Right cardiac atrium (tissue), 5 donors: ENCODE measurements around the gene EML1. TPM values are rescaled to one million over a fixed set of nuclear protein-coding genes. Genes with fewer than 3 reads are reported as not detected.

Experiments used
- ATAC-seq, 2 donors: fragments of 200-7000 bp; cut with Tn5 transposase; one replicate each; pipeline versions ENCODE4 v1.8.0 to v1.9.1; 2020; ENCODE audit warnings: moderate library complexity in 2 of 2, mild to moderate bottlenecking in 1 of 2
- DNase-seq, 3 donors: peaks; one replicate each; pipeline ENCODE4 v3.0.0-alpha.2; 2020
- H3K27ac ChIP-seq: one replicate; pipeline ENCODE4 v1.5.1; 2013; ENCODE audit warnings: mild to moderate bottlenecking, low read length, control low read depth, moderate library complexity
- H3K27me3 ChIP-seq: one replicate; pipeline ENCODE4 v1.6.1; 2013; ENCODE audit not compliant: control insufficient read depth, insufficient read depth
- H3K4me1 ChIP-seq: one replicate; pipeline ENCODE4 v1.6.1; 2013; ENCODE audit warnings: low read length; ENCODE audit not compliant: control insufficient read depth, insufficient read depth
- H3K4me3 ChIP-seq: one replicate; pipeline ENCODE4 v1.5.1; 2013; ENCODE audit warnings: low read length, control low read depth
- H3K9me3 ChIP-seq: one replicate; pipeline ENCODE4 v1.6.1; 2013; ENCODE audit warnings: low read length; ENCODE audit not compliant: control insufficient read depth
- WGBS: extraction: QIAGEN DNeasy Blood & Tissue Kit; methylation state at CpG from one replicate; pipeline ENCODE4 v1.1.7; 2013; 5-methylcytosine and 5-hydroxymethylcytosine counted together
- intact Hi-C, 4 donors: fragments of 100-400 bp; cut with DNase I; formaldehyde crosslinking; loops; one replicate each; pipeline versions ENCODE4 v1.11.0 to v1.14.0; 2022 to 2023
- polyA plus RNA-seq: library from polyadenylated mRNA; stranded (reverse); fragments of 200-250 nt; gene quantifications from one replicate; pipeline ENCODE4 v1.2.3, GENCODE V29; 2013
- total RNA-seq, 4 donors: library from RNA; stranded (reverse); fragmentation: NEBNext Ultra II Directional; extraction: Animal tissue kit (Norgen Biotek cat#: 25700); gene quantifications; one replicate each; pipeline ENCODE4 v1.2.1, GENCODE V29; 2021
- donor health status: healthy with polysubstance abuse.
- donor health status: DM: no; HTN: yes; CAD: no.
- donor health status: DM: no; HTN: no; CAD: no.
- donor health status: DM: no; HTN: yes; CAD: no; lungs with severe emphysema.
- donor health status: DM: yes; HTN: yes; CAD: no.

Gene EML1
- total and polyA plus RNA-seq, 5 donors = 11.2 to 39.1 (median 34.0) TPM

- ATAC-seq (no peak), DNase-seq (no peak)
- intact Hi-C loops = no loop called here
- no peak overlapping the region for H3K27ac ChIP-seq
- H3K4me3 ChIP-seq = no peak overlapping the region
- no peaks in the 10 kb centered on the region for H3K27me3 ChIP-seq
- WGBS = 97% methylated on average over 6 of the region's 6 CpGs
- no peaks in the 10 kb centered on the region for H3K9me3 ChIP-seq
- peaks cover 6% of the 10 kb centered on the region for H3K4me1 ChIP-seq
Observed at GRCh38 chr14:99769123-99769522, 24.1 kb upstream of the EML1 start.

- no peaks in the 10 kb centered on the region for H3K27me3 ChIP-seq
- no peak overlapping the region for H3K27ac ChIP-seq
- 85% methylated on average over 3 of the region's 3 CpGs for WGBS
- no peak for DNase-seq
- no peaks in the 10 kb centered on the region for H3K9me3 ChIP-seq
- peaks cover 9% of the 10 kb centered on the region for H3K4me1 ChIP-seq
- ATAC-seq = no peak
- no peak overlapping the region for H3K4me3 ChIP-seq
- intact Hi-C loops = no loop called here
Observed at GRCh38 chr14:99769799-99770198, 23.4 kb upstream of the EML1 start.

GRCh38 chr14:99772371-99773283 lies 20.6 kb upstream of the EML1 start:
- ATAC-seq (no peak), DNase-seq (no peak)
- Histone ChIP-seq H3K9me3 (no peaks in the 10 kb centered on the region), H3K27me3 (no peaks in the 10 kb centered on the region), H3K4me3 (no peak overlapping the region), H3K27ac (no peak overlapping the region), H3K4me1 (peaks cover 9% of the 10 kb centered on the region)
- WGBS = 77% methylated on average over 8 of the region's 8 CpGs
- intact Hi-C loops = no loop called here

- DNase-seq (peak in 1 of 3 donors; percentile 40), ATAC-seq (peak in 1 of 2 donors; percentile 10)
- Histone ChIP-seq H3K4me3 (no peak overlapping the region), H3K9me3 (no peaks in the 10 kb centered on the region), H3K4me1 (peaks cover 5% of the 10 kb centered on the region), H3K27me3 (no peaks in the 10 kb centered on the region), H3K27ac (no peak overlapping the region)
- intact Hi-C loops = no loop called here
- WGBS = 84% methylated on average over 26 of the region's 26 CpGs
Observed at GRCh38 chr14:99773521-99774497, 19.4 kb upstream of the EML1 start.

GRCh38 chr14:99774556-99775307 lies 18.5 kb upstream of the EML1 start:
- DNase-seq = peak in 2 of 3 donors; percentile 82 to 88
- Histone ChIP-seq H3K27me3 (no peaks in the 10 kb centered on the region), H3K27ac (peak overlapping the region; percentile 43), H3K9me3 (no peaks in the 10 kb centered on the region), H3K4me3 (no peak overlapping the region), H3K4me1 (peaks cover 3% of the 10 kb centered on the region)
- WGBS = 48% methylated on average over 6 of the region's 6 CpGs
- peak in 1 of 2 donors; percentile 25 for ATAC-seq
- intact Hi-C loops = no loop called here

GRCh38 chr14:99775351-99775750 lies 17.9 kb upstream of the EML1 start:
- DNase-seq (no peak), ATAC-seq (peak in 1 of 2 donors; percentile 12)
- H3K4me1 ChIP-seq = peaks cover 3% of the 10 kb centered on the region
- H3K27me3 ChIP-seq = no peaks in the 10 kb centered on the region
- 81% methylated on average over 9 of the region's 9 CpGs for WGBS
- no peak overlapping the region for H3K4me3 ChIP-seq
- peak overlapping the region; percentile 8 for H3K27ac ChIP-seq
- no peaks in the 10 kb centered on the region for H3K9me3 ChIP-seq
- intact Hi-C loops = no loop called here

GRCh38 chr14:99777951-99778350 lies 15.3 kb upstream of the EML1 start:
- H3K4me3 ChIP-seq = no peak overlapping the region
- H3K4me1 ChIP-seq = peaks cover 3% of the 10 kb centered on the region
- no peaks in the 10 kb centered on the region for H3K27me3 ChIP-seq
- intact Hi-C loops = no loop called here
- no peaks in the 10 kb centered on the region for H3K9me3 ChIP-seq
- H3K27ac ChIP-seq = no peak overlapping the region
- DNase-seq = no peak
- no peak for ATAC-seq
- 100% methylated on average over 2 of the region's 2 CpGs for WGBS

GRCh38 chr14:99779751-99780150 lies 13.5 kb upstream of the EML1 start:
- H3K4me1 ChIP-seq = peaks cover 3% of the 10 kb centered on the region
- no peaks in the 10 kb centered on the region for H3K9me3 ChIP-seq
- no peak overlapping the region for H3K4me3 ChIP-seq
- DNase-seq = no peak
- ATAC-seq = no peak
- intact Hi-C loops = no loop called here
- H3K27me3 ChIP-seq = no peaks in the 10 kb centered on the region
- WGBS = 95% methylated on average over 1 of the region's 1 CpG
- H3K27ac ChIP-seq = no peak overlapping the region

- no peak overlapping the region for H3K4me3 ChIP-seq
- DNase-seq = no peak
- H3K4me1 ChIP-seq = peaks cover 3% of the 10 kb centered on the region
- no peaks in the 10 kb centered on the region for H3K9me3 ChIP-seq
- ATAC-seq = no peak
- intact Hi-C loops = no loop called here
- H3K27me3 ChIP-seq = no peaks in the 10 kb centered on the region
- no peak overlapping the region for H3K27ac ChIP-seq
- WGBS = 94% methylated on average over 9 of the region's 9 CpGs
Observed at GRCh38 chr14:99780690-99781089, 12.5 kb upstream of the EML1 start.

- DNase-seq = no peak
- ATAC-seq = peak in 1 of 2 donors; percentile 15
- H3K4me3 ChIP-seq = no peak overlapping the region
- intact Hi-C loops = no loop called here
- H3K27ac ChIP-seq = no peak overlapping the region
- no peaks in the 10 kb centered on the region for H3K27me3 ChIP-seq
- WGBS = 84% methylated on average over 6 of the region's 6 CpGs
- H3K9me3 ChIP-seq = no peaks in the 10 kb centered on the region
- H3K4me1 ChIP-seq = peaks cover 3% of the 10 kb centered on the region
Observed at GRCh38 chr14:99781091-99781490, 12.1 kb upstream of the EML1 start.
